HepG2 (cell line): ENCODE data around the gene CNTF. TPM values are rescaled to one million over a fixed set of nuclear protein-coding genes. Genes with fewer than 3 reads are reported as not detected.

ENCODE experiments used
- ATAC-seq: fragments of 200-7000 bp; cut with Tn5 transposase; 3 replicates; pipeline ENCODE4 v1.9.1; 2020; ENCODE audit warnings: mild to moderate bottlenecking, moderate library complexity
- BruUV-seq: library from RNA; stranded (reverse); fragments of 400-500 nt; replicated peaks from 2 replicates; lab custom pipeline; 2021; lab: Mats Ljungman, UMichigan
- CTCF ChIA-PET: fragments of 300-600 bp; formaldehyde crosslinking; extraction: SDS; loops from one replicate; lab custom pipeline; 2021; ENCODE audit warnings: low total read pairs, inconsistent platforms, low intra/inter-chr PET ratio; lab: Yijun Ruan, JAX
- POLR2A ChIA-PET: fragments of 350-600 bp; sonication (Branson Sonifier 250); formaldehyde crosslinking; loops from one replicate; lab custom pipeline; 2020; ENCODE audit warnings: antibody characterized with exemption, inconsistent platforms; lab: Yijun Ruan, JAX
- DNase-seq: peaks from one replicate; pipeline ENCODE4 v3.0.0-alpha.2; 2015; ENCODE audit warnings: low spot score
- FAIRE-seq: peaks from 3 replicates; lab custom pipeline; 2011; peaks lifted over from hg19 to GRCh38; lab: Jason Lieb, UNC
- H2AFZ ChIP-seq: one replicate; pipeline ENCODE4 v1.6.1; 2011; ENCODE audit warnings: low read length, inconsistent platforms
- H3K27ac ChIP-seq: fragments of 300-600 bp; 3 replicates; pipeline ENCODE4 v1.8.0; 2011; ENCODE audit warnings: mixed run types, mild to moderate bottlenecking, mixed read lengths, low read length, inconsistent platforms; ENCODE audit not compliant: insufficient read depth; ENCODE audit errors: extremely low read length
- H3K27me3 ChIP-seq, 2 experiments: fragments of 200-600 bp in 1 of 2; 2 replicates in 1 of 2; 3 replicates in 1 of 2; pipeline versions ENCODE4 v1.6.0 to v1.8.0; 2011; ENCODE audit warnings: low read length in 2 of 2, mild to moderate bottlenecking in 2 of 2, moderate library complexity in 2 of 2, inconsistent platforms in 1 of 2; ENCODE audit not compliant: insufficient read depth in 2 of 2, control insufficient read depth in 1 of 2
- H3K36me3 ChIP-seq, 2 experiments: fragments of 200-600 bp in 1 of 2; replicated peaks in 1 of 2; 2 replicates in 1 of 2; 3 replicates in 1 of 2; pipeline versions ENCODE4 v1.5.1 to v1.8.0; 2011; ENCODE audit warnings: low read length in 2 of 2, inconsistent platforms in 1 of 2; ENCODE audit not compliant: insufficient read depth in 2 of 2, control insufficient read depth in 1 of 2
- H3K4me1 ChIP-seq: 2 replicates; pipeline ENCODE4 v1.5.1; 2012; ENCODE audit warnings: low read length, inconsistent platforms; ENCODE audit not compliant: insufficient read depth
- H3K4me2 ChIP-seq: 2 replicates; pipeline ENCODE4 v1.6.0; 2011; ENCODE audit warnings: low read depth, low read length, inconsistent platforms
- H3K4me3 ChIP-seq, 3 experiments: fragments of 200-600 bp in 1 of 3; sonication (generic), shearing (Covaris generic) in 1 of 3; replicated peaks in 1 of 3; 2 replicates each; pipeline ENCODE4 v1.5.1; 2011 to 2016; ENCODE audit warnings: low read length in 3 of 3, inconsistent platforms in 2 of 3, low read depth in 2 of 3, mild to moderate bottlenecking in 2 of 3, control low read depth in 1 of 3, mixed read lengths in 1 of 3; ENCODE audit not compliant: insufficient read depth in 1 of 3
- H3K79me2 ChIP-seq: one replicate; pipeline ENCODE4 v1.6.1; 2011; ENCODE audit warnings: low read length, inconsistent platforms; ENCODE audit not compliant: insufficient read depth
- H3K9ac ChIP-seq: 2 replicates; pipeline ENCODE4 v1.6.0; 2011; ENCODE audit warnings: mild to moderate bottlenecking, low read depth, low read length, inconsistent platforms; ENCODE audit not compliant: insufficient read depth
- H3K9me3 ChIP-seq: 2 replicates; pipeline ENCODE4 v1.5.1; 2012; ENCODE audit warnings: mild to moderate bottlenecking, low read length
- H4K20me1 ChIP-seq: 2 replicates; pipeline ENCODE4 v1.6.0; 2011; ENCODE audit warnings: inconsistent platforms, mild to moderate bottlenecking, low read length, moderate library complexity; ENCODE audit not compliant: insufficient read depth
- HNF4A ChIP-seq: sonication (generic); formaldehyde crosslinking; IDR thresholded peaks from 2 replicates; pipeline ENCODE4 v1.4.0; 2020; ENCODE audit warnings: missing genetic modification reagents
- KDM5A ChIP-seq: fragments of 200-600 bp; sonication (generic); IDR thresholded peaks from 2 replicates; pipeline ENCODE4 v1.7.0; 2018; ENCODE audit warnings: antibody characterized with exemption, mild to moderate bottlenecking, low read length, borderline replicate concordance
- MAFG ChIP-seq: sonication (generic); formaldehyde crosslinking; IDR thresholded peaks from 2 replicates; pipeline ENCODE4 v1.5.1; 2020; ENCODE audit warnings: mild to moderate bottlenecking, missing genetic modification reagents
- MBD4 ChIP-seq: IDR thresholded peaks from 2 replicates; pipeline ENCODE4 v1.6.1; 2012; ENCODE audit warnings: low read length, inconsistent platforms, borderline replicate concordance
- PREB ChIP-seq: sonication (generic); formaldehyde crosslinking; IDR thresholded peaks from 2 replicates; pipeline ENCODE4 v1.4.0; 2020; ENCODE audit warnings: missing genetic modification reagents
- ZNF282 ChIP-seq: fragments of 450-650 bp; IDR thresholded peaks from 2 replicates; pipeline ENCODE4 v1.6.1; 2018; ENCODE audit not compliant: partially characterized antibody
- ZNF543 ChIP-seq: sonication (generic); formaldehyde crosslinking; IDR thresholded peaks from 2 replicates; pipeline ENCODE4 v1.4.0; 2020; ENCODE audit warnings: mild to moderate bottlenecking, missing genetic modification reagents
- ZNF816 ChIP-seq: sonication (generic); formaldehyde crosslinking; IDR thresholded peaks from 2 replicates; pipeline ENCODE4 v1.8.0; 2022; ENCODE audit warnings: missing genetic modification reagents, mild to moderate bottlenecking, borderline replicate concordance
- WGBS: methylation state at CpG from one replicate; pipeline ENCODE4 v1.1.6; 2017; ENCODE audit warnings: low lambda C conversion rate; 5-methylcytosine and 5-hydroxymethylcytosine counted together
- in situ Hi-C: cut with HindIII; loops from 2 replicates; pipeline ENCODE4 v1.10.0; 2017; ENCODE audit warnings: low pct_unique_long_range_greater_than_20kb; ENCODE audit not compliant: extremely low pct_ligation_motif_present
- intact Hi-C: fragments of 100-400 bp; cut with micrococcal nuclease; formaldehyde crosslinking; loops from one replicate; pipeline ENCODE4 v1.10.0; 2022; ENCODE audit not compliant: unreplicated experiment
- polyA plus RNA-seq, 8 experiments: library from polyadenylated mRNA; depleted of rRNA in 3 of 8; stranded (reverse) in 7 of 8; unstranded in 1 of 8; fragments of >200 nt; fragmentation: Illumina TruSeq in 4 of 8; extraction: Trizol in 4 of 8; gene quantifications; 2 replicates each; pipeline versions ENCODE4 v1.2.1 to v1.2.3, GENCODE V29; 2011 to 2016; ENCODE audit warnings: low read depth in 4 of 8, missing spikeins in 1 of 8, mixed read lengths in 1 of 8; ENCODE audit not compliant: insufficient read depth in 1 of 8
- total RNA-seq, 5 experiments: library from RNA; depleted of rRNA; stranded (reverse); fragments of >200 nt; fragmentation: Illumina TruSeq; extraction: Trizol; gene quantifications; 2 replicates each; pipeline ENCODE4 v1.2.3, GENCODE V29; 2016; ENCODE audit warnings: low read depth in 1 of 5
- TF ChIP-seq, protein P1 (sequence below): sonication (generic); formaldehyde crosslinking; IDR thresholded peaks from 2 replicates; pipeline ENCODE4 v1.9.0; 2021; ENCODE audit warnings: missing genetic modification reagents, borderline replicate concordance
- TF ChIP-seq, protein P2 (sequence below): sonication (generic); formaldehyde crosslinking; IDR thresholded peaks from 2 replicates; pipeline ENCODE4 v1.4.0; 2020; ENCODE audit warnings: missing genetic modification reagents; ENCODE audit errors: not compliant biosample characterization
- TF ChIP-seq, protein P3 (sequence below): IDR thresholded peaks from 2 replicates; pipeline ENCODE4 v1.6.1; 2016; ENCODE audit warnings: control low read depth
- TF ChIP-seq, protein P4 (sequence below): sonication (generic); formaldehyde crosslinking; IDR thresholded peaks from 2 replicates; pipeline ENCODE4 v1.5.0; 2020; ENCODE audit warnings: mild to moderate bottlenecking, missing genetic modification reagents, moderate library complexity

CNTF gene
- total and polyA plus RNA-seq, 2 of the 13 experiments (the other 11 are each of a cell fraction or from before 2014, with no cell fraction given) = 0.51 to 2.3 TPM

GRCh38 chr11:58579192-58580129 is 43.0 kb upstream of the CNTF start (continued):
- TF ChIP-seq PREB = no peak
- no peak for TF ChIP-seq ZNF543 (CRISPR knock-in tag)
- no peak for TF ChIP-seq MAFG (CRISPR knock-in tag)
- no peak for TF ChIP-seq ZNF816 (CRISPR knock-in tag)
- TF ChIP-seq, protein P1, sequence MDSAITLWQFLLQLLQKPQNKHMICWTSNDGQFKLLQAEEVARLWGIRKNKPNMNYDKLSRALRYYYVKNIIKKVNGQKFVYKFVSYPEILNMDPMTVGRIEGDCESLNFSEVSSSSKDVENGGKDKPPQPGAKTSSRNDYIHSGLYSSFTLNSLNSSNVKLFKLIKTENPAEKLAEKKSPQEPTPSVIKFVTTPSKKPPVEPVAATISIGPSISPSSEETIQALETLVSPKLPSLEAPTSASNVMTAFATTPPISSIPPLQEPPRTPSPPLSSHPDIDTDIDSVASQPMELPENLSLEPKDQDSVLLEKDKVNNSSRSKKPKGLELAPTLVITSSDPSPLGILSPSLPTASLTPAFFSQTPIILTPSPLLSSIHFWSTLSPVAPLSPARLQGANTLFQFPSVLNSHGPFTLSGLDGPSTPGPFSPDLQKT = no peak
- TF ChIP-seq, protein P2, sequence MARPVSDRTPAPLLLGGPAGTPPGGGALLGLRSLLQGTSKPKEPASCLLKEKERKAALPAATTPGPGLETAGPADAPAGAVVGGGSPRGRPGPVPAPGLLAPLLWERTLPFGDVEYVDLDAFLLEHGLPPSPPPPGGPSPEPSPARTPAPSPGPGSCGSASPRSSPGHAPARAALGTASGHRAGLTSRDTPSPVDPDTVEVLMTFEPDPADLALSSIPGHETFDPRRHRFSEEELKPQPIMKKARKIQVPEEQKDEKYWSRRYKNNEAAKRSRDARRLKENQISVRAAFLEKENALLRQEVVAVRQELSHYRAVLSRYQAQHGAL (CRISPR knock-in tag) = no peak
- TF ChIP-seq ZNF282 = no peak

GRCh38 chr11:58580311-58580710 is 42.2 kb upstream of the CNTF start:
- intact Hi-C loops = no loop called here
- BruUV-seq = TSS peak; percentile 48
- CTCF ChIA-PET = no interaction called here

More at GRCh38 chr11:58580311-58580710, 42.2 kb upstream of the CNTF start:
- DNase-seq (no peak), FAIRE-seq (no peak), ATAC-seq (no peak)
- peaks cover 66% of the 10 kb centered on the region for H3K4me1 ChIP-seq
- peak overlapping the region; percentile 99 for H3K27ac ChIP-seq
- peak overlapping the region; percentile 100 for H3K9ac ChIP-seq
- peak overlapping the region; percentile 82 to 94 (median 84); a peak in 5 of 6 replicates for H3K4me3 ChIP-seq
- POLR2A ChIA-PET = no interaction called here
- peaks cover 31% of the 10 kb centered on the region for H4K20me1 ChIP-seq
- H3K36me3 ChIP-seq = peaks cover 1 to 4% of the 10 kb centered on the region in 2 experiments
- no peaks in the 10 kb centered on the region for H3K9me3 ChIP-seq
- H3K4me2 ChIP-seq = peak overlapping the region; percentile 92
- H3K27me3 ChIP-seq = no peaks in the 10 kb centered on the region
- peaks cover 64% of the 10 kb centered on the region for H3K79me2 ChIP-seq
- WGBS = 10% methylated on average over 2 of the region's 2 CpGs
- TF ChIP-seq HNF4A (CRISPR knock-in tag) = no peak
- no peak for TF ChIP-seq MBD4
- no peak for TF ChIP-seq KDM5A
- TF ChIP-seq, protein P3, sequence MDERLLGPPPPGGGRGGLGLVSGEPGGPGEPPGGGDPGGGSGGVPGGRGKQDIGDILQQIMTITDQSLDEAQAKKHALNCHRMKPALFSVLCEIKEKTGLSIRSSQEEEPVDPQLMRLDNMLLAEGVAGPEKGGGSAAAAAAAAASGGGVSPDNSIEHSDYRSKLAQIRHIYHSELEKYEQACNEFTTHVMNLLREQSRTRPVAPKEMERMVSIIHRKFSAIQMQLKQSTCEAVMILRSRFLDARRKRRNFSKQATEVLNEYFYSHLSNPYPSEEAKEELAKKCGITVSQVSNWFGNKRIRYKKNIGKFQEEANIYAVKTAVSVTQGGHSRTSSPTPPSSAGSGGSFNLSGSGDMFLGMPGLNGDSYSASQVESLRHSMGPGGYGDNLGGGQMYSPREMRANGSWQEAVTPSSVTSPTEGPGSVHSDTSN = no peak
- TF ChIP-seq, protein P4, sequence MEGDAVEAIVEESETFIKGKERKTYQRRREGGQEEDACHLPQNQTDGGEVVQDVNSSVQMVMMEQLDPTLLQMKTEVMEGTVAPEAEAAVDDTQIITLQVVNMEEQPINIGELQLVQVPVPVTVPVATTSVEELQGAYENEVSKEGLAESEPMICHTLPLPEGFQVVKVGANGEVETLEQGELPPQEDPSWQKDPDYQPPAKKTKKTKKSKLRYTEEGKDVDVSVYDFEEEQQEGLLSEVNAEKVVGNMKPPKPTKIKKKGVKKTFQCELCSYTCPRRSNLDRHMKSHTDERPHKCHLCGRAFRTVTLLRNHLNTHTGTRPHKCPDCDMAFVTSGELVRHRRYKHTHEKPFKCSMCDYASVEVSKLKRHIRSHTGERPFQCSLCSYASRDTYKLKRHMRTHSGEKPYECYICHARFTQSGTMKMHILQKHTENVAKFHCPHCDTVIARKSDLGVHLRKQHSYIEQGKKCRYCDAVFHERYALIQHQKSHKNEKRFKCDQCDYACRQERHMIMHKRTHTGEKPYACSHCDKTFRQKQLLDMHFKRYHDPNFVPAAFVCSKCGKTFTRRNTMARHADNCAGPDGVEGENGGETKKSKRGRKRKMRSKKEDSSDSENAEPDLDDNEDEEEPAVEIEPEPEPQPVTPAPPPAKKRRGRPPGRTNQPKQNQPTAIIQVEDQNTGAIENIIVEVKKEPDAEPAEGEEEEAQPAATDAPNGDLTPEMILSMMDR (CRISPR knock-in tag) = no peak
- H2AFZ ChIP-seq = no peak overlapping the region
- in situ Hi-C loops = loop anchor here (10.0 kb wide), 1 partner anchor 204 kb away; no protein-coding TSS in a partner anchor
